Measurements from ENCODE around the gene GYPB.
"Not testable (repeated sequence)": the region's sequence is repeated elsewhere in the genome, so short reads cannot be mapped to it uniquely, and the experiment has no call there.

- not testable (repeated sequence) for TF ChIP-seq CTCF (IDR thresholded peaks at IDR 0.05; ENCODE audit: low read length); EZH2 (IDR thresholded peaks at IDR 0.05; ENCODE audit: borderline replicate concordance, low read length)
These were observed 11.2 kb downstream of the GYPB start for GRCh38 chr4:144007960-144008359.
